Measurements from ENCODE around the gene DRAM2. TPM values are rescaled to one million over a fixed set of nuclear protein-coding genes. Genes with fewer than 3 reads are reported as not detected.
"Not testable (repeated sequence)": the region's sequence is repeated elsewhere in the genome, so short reads cannot be mapped to it uniquely, and the experiment has no call there.

DRAM2 gene
- total and polyA plus RNA-seq, 2 donors = 63.7 to 77.5 TPM

GRCh38 chr1:111097356-111098099 is 42.4 kb downstream of the DRAM2 start:
- H3K27me3 ChIP-seq (ENCODE audit: control insufficient read depth in 2 of 2, insufficient read depth in 1 of 2, low read length in 1 of 2) = no peaks in the 10 kb centered on the region

GRCh38 chr1:111095421-111095820 is 44.5 kb downstream of the DRAM2 start:
- H3K4me3 ChIP-seq (ENCODE audit: low read length in 2 of 2); H3K36me3 ChIP-seq (ENCODE audit: control insufficient read depth in 2 of 2, insufficient read depth in 2 of 2, low read length in 1 of 2); DNase-seq (ENCODE audit: low read depth in 6 of 9, low spot score in 9 of 9); H3K27ac ChIP-seq (ENCODE audit: low read depth in 1 of 2, low read length in 1 of 2); H3K9me3 ChIP-seq (ENCODE audit: control insufficient read depth in 2 of 2, insufficient read depth in 1 of 2, low read length in 1 of 2); H3K4me1 ChIP-seq (ENCODE audit: control insufficient read depth in 2 of 2, insufficient read depth in 2 of 2, low read length in 2 of 2); H3K27me3 ChIP-seq (ENCODE audit: control insufficient read depth in 2 of 2, insufficient read depth in 1 of 2, low read length in 1 of 2): not testable (repeated sequence)
- 96% methylated on average over 3 of the region's 3 CpGs for WGBS

More at GRCh38 chr1:111097356-111098099, 42.4 kb downstream of the DRAM2 start:
- Histone ChIP-seq H3K36me3 (ENCODE audit: control insufficient read depth in 2 of 2, insufficient read depth in 2 of 2, low read length in 1 of 2) (no peaks in the 10 kb centered on the region), H3K4me3 (ENCODE audit: low read length in 2 of 2) (no peak overlapping the region), H3K27ac (ENCODE audit: low read depth in 1 of 2, low read length in 1 of 2) (no peak overlapping the region), H3K4me1 (ENCODE audit: control insufficient read depth in 2 of 2, insufficient read depth in 2 of 2, low read length in 2 of 2) (no peaks in the 10 kb centered on the region), H3K9me3 (ENCODE audit: control insufficient read depth in 2 of 2, insufficient read depth in 1 of 2, low read length in 1 of 2) (peaks cover 0 to 4% of the 10 kb centered on the region in 2 donors)
- 98% methylated on average over 2 of the region's 2 CpGs for WGBS
- no peak for DNase-seq (ENCODE audit: low read depth in 6 of 9, low spot score in 9 of 9)

GRCh38 chr1:111089638-111090037 is 50.3 kb downstream of the DRAM2 start:
- no peak for DNase-seq (ENCODE audit: low read depth in 6 of 9, low spot score in 9 of 9)
- H3K27me3 ChIP-seq (ENCODE audit: control insufficient read depth in 2 of 2, insufficient read depth in 1 of 2, low read length in 1 of 2) = no peaks in the 10 kb centered on the region
- H3K27ac ChIP-seq (ENCODE audit: low read depth in 1 of 2, low read length in 1 of 2) = no peak overlapping the region
- no peak overlapping the region for H3K4me3 ChIP-seq (ENCODE audit: low read length in 2 of 2)
- peaks cover 0 to 3% of the 10 kb centered on the region in 2 donors for H3K9me3 ChIP-seq (ENCODE audit: control insufficient read depth in 2 of 2, insufficient read depth in 1 of 2, low read length in 1 of 2)
- no peaks in the 10 kb centered on the region for H3K4me1 ChIP-seq (ENCODE audit: control insufficient read depth in 2 of 2, insufficient read depth in 2 of 2, low read length in 2 of 2)
- no peaks in the 10 kb centered on the region for H3K36me3 ChIP-seq (ENCODE audit: control insufficient read depth in 2 of 2, insufficient read depth in 2 of 2, low read length in 1 of 2)

- H3K27me3 ChIP-seq (ENCODE audit: control insufficient read depth in 2 of 2, insufficient read depth in 1 of 2, low read length in 1 of 2) = no peaks in the 10 kb centered on the region
- no peaks in the 10 kb centered on the region for H3K4me1 ChIP-seq (ENCODE audit: control insufficient read depth in 2 of 2, insufficient read depth in 2 of 2, low read length in 2 of 2)
- no peak for DNase-seq (ENCODE audit: low read depth in 6 of 9, low spot score in 9 of 9)
- peaks cover 0 to 3% of the 10 kb centered on the region in 2 donors for H3K9me3 ChIP-seq (ENCODE audit: control insufficient read depth in 2 of 2, insufficient read depth in 1 of 2, low read length in 1 of 2)
- H3K4me3 ChIP-seq (ENCODE audit: low read length in 2 of 2) = no peak overlapping the region
- H3K27ac ChIP-seq (ENCODE audit: low read depth in 1 of 2, low read length in 1 of 2) = no peak overlapping the region
- no peaks in the 10 kb centered on the region for H3K36me3 ChIP-seq (ENCODE audit: control insufficient read depth in 2 of 2, insufficient read depth in 2 of 2, low read length in 1 of 2)
Measured at GRCh38 chr1:111085676-111086075, 54.2 kb downstream of the DRAM2 start.

GRCh38 chr1:111084999-111085398 is 54.9 kb downstream of the DRAM2 start:
- Histone ChIP-seq H3K36me3 (ENCODE audit: control insufficient read depth in 2 of 2, insufficient read depth in 2 of 2, low read length in 1 of 2) (no peaks in the 10 kb centered on the region), H3K27me3 (ENCODE audit: control insufficient read depth in 2 of 2, insufficient read depth in 1 of 2, low read length in 1 of 2) (no peaks in the 10 kb centered on the region), H3K9me3 (ENCODE audit: control insufficient read depth in 2 of 2, insufficient read depth in 1 of 2, low read length in 1 of 2) (peaks cover 0 to 3% of the 10 kb centered on the region in 2 donors), H3K4me1 (ENCODE audit: control insufficient read depth in 2 of 2, insufficient read depth in 2 of 2, low read length in 2 of 2) (no peaks in the 10 kb centered on the region), H3K27ac (ENCODE audit: low read depth in 1 of 2, low read length in 1 of 2) (no peak overlapping the region), H3K4me3 (ENCODE audit: low read length in 2 of 2) (no peak overlapping the region)
- 77% methylated on average over 2 of the region's 2 CpGs for WGBS
- DNase-seq (ENCODE audit: low read depth in 6 of 9, low spot score in 9 of 9) = no peak

GRCh38 chr1:111082421-111083203 is 57.3 kb downstream of the DRAM2 start:
- 89% methylated on average over 2 of the region's 2 CpGs for WGBS
- H3K4me1 ChIP-seq (ENCODE audit: control insufficient read depth in 2 of 2, insufficient read depth in 2 of 2, low read length in 2 of 2) = no peaks in the 10 kb centered on the region
- no peak overlapping the region for H3K4me3 ChIP-seq (ENCODE audit: low read length in 2 of 2)
- no peak overlapping the region for H3K27ac ChIP-seq (ENCODE audit: low read depth in 1 of 2, low read length in 1 of 2)
- no peaks in the 10 kb centered on the region for H3K27me3 ChIP-seq (ENCODE audit: control insufficient read depth in 2 of 2, insufficient read depth in 1 of 2, low read length in 1 of 2)
- H3K9me3 ChIP-seq (ENCODE audit: control insufficient read depth in 2 of 2, insufficient read depth in 1 of 2, low read length in 1 of 2) = peaks cover 2 to 6% of the 10 kb centered on the region in 2 donors
- DNase-seq (ENCODE audit: low read depth in 6 of 9, low spot score in 9 of 9) = no peak
- no peaks in the 10 kb centered on the region for H3K36me3 ChIP-seq (ENCODE audit: control insufficient read depth in 2 of 2, insufficient read depth in 2 of 2, low read length in 1 of 2)

GRCh38 chr1:111079329-111079728 is 60.6 kb downstream of the DRAM2 start:
- not testable (repeated sequence) for H3K4me1 ChIP-seq (ENCODE audit: control insufficient read depth in 2 of 2, insufficient read depth in 2 of 2, low read length in 2 of 2); H3K27ac ChIP-seq (ENCODE audit: low read depth in 1 of 2, low read length in 1 of 2); H3K27me3 ChIP-seq (ENCODE audit: control insufficient read depth in 2 of 2, insufficient read depth in 1 of 2, low read length in 1 of 2); DNase-seq (ENCODE audit: low read depth in 6 of 9, low spot score in 9 of 9); H3K9me3 ChIP-seq (ENCODE audit: control insufficient read depth in 2 of 2, insufficient read depth in 1 of 2, low read length in 1 of 2); H3K36me3 ChIP-seq (ENCODE audit: control insufficient read depth in 2 of 2, insufficient read depth in 2 of 2, low read length in 1 of 2); H3K4me3 ChIP-seq (ENCODE audit: low read length in 2 of 2)
- WGBS = 94% methylated on average over 12 of the region's 12 CpGs

- H3K36me3 ChIP-seq (ENCODE audit: control insufficient read depth in 2 of 2, insufficient read depth in 2 of 2, low read length in 1 of 2); H3K9me3 ChIP-seq (ENCODE audit: control insufficient read depth in 2 of 2, insufficient read depth in 1 of 2, low read length in 1 of 2); H3K27ac ChIP-seq (ENCODE audit: low read depth in 1 of 2, low read length in 1 of 2); H3K4me1 ChIP-seq (ENCODE audit: control insufficient read depth in 2 of 2, insufficient read depth in 2 of 2, low read length in 2 of 2); DNase-seq (ENCODE audit: low read depth in 6 of 9, low spot score in 9 of 9); H3K4me3 ChIP-seq (ENCODE audit: low read length in 2 of 2); H3K27me3 ChIP-seq (ENCODE audit: control insufficient read depth in 2 of 2, insufficient read depth in 1 of 2, low read length in 1 of 2): not testable (repeated sequence)
- WGBS = 92% methylated on average over 4 of the region's 4 CpGs
Measured at GRCh38 chr1:111077312-111077711, 62.6 kb downstream of the DRAM2 start.

All from thymus (tissue), 11 donors.